Measurements from ENCODE around the gene COX7A2L. TPM values are rescaled to one million over a fixed set of nuclear protein-coding genes. Genes with fewer than 3 reads are reported as not detected.

Gene COX7A2L
- total RNA-seq, 1 donor from 2014 or later = 103 TPM

DNA sequence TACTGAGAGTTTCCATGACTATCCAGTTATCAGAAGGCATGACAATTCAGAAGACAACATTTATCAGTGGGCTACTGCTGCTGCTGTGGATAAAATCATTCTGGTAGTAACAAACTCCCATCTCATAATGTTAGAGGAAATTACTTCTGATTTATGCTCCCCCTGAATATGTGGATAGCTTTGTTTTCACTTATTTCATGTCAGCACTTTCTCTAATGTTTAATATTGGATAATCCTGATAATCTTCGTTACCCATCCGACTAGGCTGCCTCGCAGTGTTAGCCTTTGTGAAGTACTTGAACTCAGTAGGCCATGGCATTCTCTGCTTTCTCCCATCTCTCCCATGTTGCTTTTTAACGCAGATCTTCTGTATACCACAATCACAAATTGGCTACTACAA is 28.4 kb downstream of the COX7A2L start:
- H3K9me3 Mint-ChIP-seq (ENCODE audit: unreplicated experiment) = no peaks in the 10 kb centered on the region
- peaks cover 39% of the 10 kb centered on the region for H3K36me3 Mint-ChIP-seq (ENCODE audit: unreplicated experiment)
- no peak overlapping the region for H3K27ac Mint-ChIP-seq (ENCODE audit: unreplicated experiment)
- no peak overlapping the region for H3K4me3 Mint-ChIP-seq (ENCODE audit: unreplicated experiment)
- H3K27me3 Mint-ChIP-seq (ENCODE audit: unreplicated experiment) = no peaks in the 10 kb centered on the region
- TF ChIP-seq, protein P1, sequence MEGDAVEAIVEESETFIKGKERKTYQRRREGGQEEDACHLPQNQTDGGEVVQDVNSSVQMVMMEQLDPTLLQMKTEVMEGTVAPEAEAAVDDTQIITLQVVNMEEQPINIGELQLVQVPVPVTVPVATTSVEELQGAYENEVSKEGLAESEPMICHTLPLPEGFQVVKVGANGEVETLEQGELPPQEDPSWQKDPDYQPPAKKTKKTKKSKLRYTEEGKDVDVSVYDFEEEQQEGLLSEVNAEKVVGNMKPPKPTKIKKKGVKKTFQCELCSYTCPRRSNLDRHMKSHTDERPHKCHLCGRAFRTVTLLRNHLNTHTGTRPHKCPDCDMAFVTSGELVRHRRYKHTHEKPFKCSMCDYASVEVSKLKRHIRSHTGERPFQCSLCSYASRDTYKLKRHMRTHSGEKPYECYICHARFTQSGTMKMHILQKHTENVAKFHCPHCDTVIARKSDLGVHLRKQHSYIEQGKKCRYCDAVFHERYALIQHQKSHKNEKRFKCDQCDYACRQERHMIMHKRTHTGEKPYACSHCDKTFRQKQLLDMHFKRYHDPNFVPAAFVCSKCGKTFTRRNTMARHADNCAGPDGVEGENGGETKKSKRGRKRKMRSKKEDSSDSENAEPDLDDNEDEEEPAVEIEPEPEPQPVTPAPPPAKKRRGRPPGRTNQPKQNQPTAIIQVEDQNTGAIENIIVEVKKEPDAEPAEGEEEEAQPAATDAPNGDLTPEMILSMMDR (IDR thresholded peaks at IDR 0.05) = no peak
- no peaks in the 10 kb centered on the region for H3K4me1 Mint-ChIP-seq (ENCODE audit: unreplicated experiment)
- DNase-seq (ENCODE audit: extremely low spot score, unreplicated experiment) = no peak

DNA sequence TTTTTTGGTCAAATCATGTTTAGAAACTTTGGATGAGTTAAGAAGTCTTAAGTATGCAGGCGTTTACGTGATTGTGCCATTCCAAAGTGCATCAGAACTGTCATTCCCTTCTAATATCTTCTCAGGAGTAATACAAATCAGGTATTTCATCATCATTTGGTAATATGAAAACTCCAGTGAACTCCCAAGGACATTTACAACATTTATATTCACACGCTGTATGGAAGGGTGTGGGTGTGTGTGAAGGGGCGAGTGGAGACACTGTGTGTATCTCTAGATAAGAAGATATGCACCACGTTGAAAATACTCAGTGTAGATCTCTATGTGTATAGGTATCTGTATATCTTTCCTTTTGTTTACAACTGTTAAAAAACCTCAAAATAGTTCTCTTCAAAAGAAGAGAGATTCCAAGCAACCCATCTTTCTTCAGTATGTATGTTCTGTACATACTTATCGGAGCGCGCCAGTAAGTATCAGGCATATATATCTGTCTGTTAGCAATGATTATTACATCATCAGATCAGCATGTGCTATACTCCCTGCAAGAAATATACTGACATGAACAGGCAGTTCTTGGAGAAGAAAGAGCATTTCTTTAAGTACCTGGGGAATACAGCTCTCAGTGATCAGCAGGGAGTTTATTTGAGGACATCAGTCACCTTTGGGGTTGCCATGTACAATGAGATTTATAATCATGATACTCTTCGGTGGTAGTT is 29.3 kb downstream of the COX7A2L start:
- Mint-ChIP-seq H3K4me1 (ENCODE audit: unreplicated experiment) (peaks cover 3% of the 10 kb centered on the region), H3K36me3 (ENCODE audit: unreplicated experiment) (peaks cover 37% of the 10 kb centered on the region), H3K9me3 (ENCODE audit: unreplicated experiment) (no peaks in the 10 kb centered on the region), H3K27me3 (ENCODE audit: unreplicated experiment) (no peaks in the 10 kb centered on the region), H3K27ac (ENCODE audit: unreplicated experiment) (no peak overlapping the region), H3K4me3 (ENCODE audit: unreplicated experiment) (no peak overlapping the region)
- TF ChIP-seq, protein P1 (IDR thresholded peaks at IDR 0.05) = no peak
- DNase-seq (ENCODE audit: extremely low spot score, unreplicated experiment) = no peak

DNA sequence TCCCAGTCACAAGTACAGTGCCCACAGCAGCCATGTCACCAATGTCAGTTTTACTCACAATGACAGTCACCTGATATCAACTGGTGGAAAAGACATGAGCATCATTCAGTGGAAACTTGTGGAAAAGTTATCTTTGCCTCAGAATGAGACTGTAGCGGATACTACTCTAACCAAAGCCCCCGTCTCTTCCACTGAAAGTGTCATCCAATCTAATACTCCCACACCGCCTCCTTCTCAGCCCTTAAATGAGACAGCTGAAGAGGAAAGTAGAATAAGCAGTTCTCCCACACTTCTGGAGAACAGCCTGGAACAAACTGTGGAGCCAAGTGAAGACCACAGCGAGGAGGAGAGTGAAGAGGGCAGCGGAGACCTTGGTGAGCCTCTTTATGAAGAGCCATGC is 31.3 kb downstream of the COX7A2L start:
- H3K4me3 Mint-ChIP-seq (ENCODE audit: unreplicated experiment) = no peak overlapping the region
- no peak for DNase-seq (ENCODE audit: extremely low spot score, unreplicated experiment)
- no peak overlapping the region for H3K27ac Mint-ChIP-seq (ENCODE audit: unreplicated experiment)
- H3K9me3 Mint-ChIP-seq (ENCODE audit: unreplicated experiment) = no peaks in the 10 kb centered on the region
- H3K4me1 Mint-ChIP-seq (ENCODE audit: unreplicated experiment) = peaks cover 3% of the 10 kb centered on the region
- no peaks in the 10 kb centered on the region for H3K27me3 Mint-ChIP-seq (ENCODE audit: unreplicated experiment)
- peaks cover 32% of the 10 kb centered on the region for H3K36me3 Mint-ChIP-seq (ENCODE audit: unreplicated experiment)
- TF ChIP-seq, protein P1 (IDR thresholded peaks at IDR 0.05) = no peak

GRCh38 chr2:42328923-42329322 is 32.1 kb downstream of the COX7A2L start:
- H3K4me1 Mint-ChIP-seq (ENCODE audit: unreplicated experiment) = peaks cover 3% of the 10 kb centered on the region
- TF ChIP-seq, protein P1 (IDR thresholded peaks at IDR 0.05) = no peak
- no peak overlapping the region for H3K27ac Mint-ChIP-seq (ENCODE audit: unreplicated experiment)
- peaks cover 29% of the 10 kb centered on the region for H3K36me3 Mint-ChIP-seq (ENCODE audit: unreplicated experiment)
- no peak overlapping the region for H3K4me3 Mint-ChIP-seq (ENCODE audit: unreplicated experiment)
- no peaks in the 10 kb centered on the region for H3K9me3 Mint-ChIP-seq (ENCODE audit: unreplicated experiment)
- H3K27me3 Mint-ChIP-seq (ENCODE audit: unreplicated experiment) = no peaks in the 10 kb centered on the region
- DNase-seq (ENCODE audit: extremely low spot score, unreplicated experiment) = no peak

DNA sequence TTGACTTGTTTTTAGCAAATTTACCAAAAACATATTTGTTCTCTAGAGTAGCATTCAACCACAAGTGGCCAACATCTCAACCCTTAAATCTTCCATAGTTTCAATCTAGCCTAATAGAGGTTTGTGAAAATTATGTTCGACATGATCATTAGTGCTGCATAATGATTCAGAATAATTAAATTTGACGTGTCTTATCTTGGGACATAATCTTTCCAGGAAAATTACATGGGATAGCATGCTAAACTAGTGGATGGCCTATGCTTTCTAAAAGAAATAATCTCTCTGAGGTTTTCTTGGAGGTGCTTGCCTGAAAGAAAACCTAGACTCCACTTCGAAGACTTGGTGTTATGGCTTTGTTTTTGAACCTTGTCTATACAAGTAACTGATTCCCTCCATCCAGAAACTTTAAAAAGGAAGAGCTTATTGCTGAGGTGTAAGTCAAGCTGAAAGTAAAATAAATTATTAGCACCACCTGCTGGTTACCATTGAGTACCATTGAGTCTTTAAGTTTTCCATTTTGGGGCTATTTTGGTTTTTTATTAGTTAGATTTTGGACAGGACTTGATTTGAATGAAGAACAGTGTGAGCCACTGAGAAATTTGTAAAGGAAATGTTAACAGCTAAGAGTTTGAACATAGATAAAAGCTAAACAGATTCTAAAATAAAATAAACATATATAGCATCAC is 32.7 kb downstream of the COX7A2L start:
- no peaks in the 10 kb centered on the region for H3K9me3 Mint-ChIP-seq (ENCODE audit: unreplicated experiment)
- H3K27ac Mint-ChIP-seq (ENCODE audit: unreplicated experiment) = no peak overlapping the region
- DNase-seq (ENCODE audit: extremely low spot score, unreplicated experiment) = no peak
- H3K4me3 Mint-ChIP-seq (ENCODE audit: unreplicated experiment) = no peak overlapping the region
- peaks cover 3% of the 10 kb centered on the region for H3K4me1 Mint-ChIP-seq (ENCODE audit: unreplicated experiment)
- TF ChIP-seq, protein P1 (IDR thresholded peaks at IDR 0.05) = peak; percentile 69
- H3K36me3 Mint-ChIP-seq (ENCODE audit: unreplicated experiment) = peaks cover 26% of the 10 kb centered on the region
- no peaks in the 10 kb centered on the region for H3K27me3 Mint-ChIP-seq (ENCODE audit: unreplicated experiment)
